ENCODE measurements around the gene SNX3.
"Not testable (repeated sequence)": the region's sequence is repeated elsewhere in the genome, so short reads cannot be mapped to it uniquely, and the experiment has no call there.

SNX3 gene

DNA sequence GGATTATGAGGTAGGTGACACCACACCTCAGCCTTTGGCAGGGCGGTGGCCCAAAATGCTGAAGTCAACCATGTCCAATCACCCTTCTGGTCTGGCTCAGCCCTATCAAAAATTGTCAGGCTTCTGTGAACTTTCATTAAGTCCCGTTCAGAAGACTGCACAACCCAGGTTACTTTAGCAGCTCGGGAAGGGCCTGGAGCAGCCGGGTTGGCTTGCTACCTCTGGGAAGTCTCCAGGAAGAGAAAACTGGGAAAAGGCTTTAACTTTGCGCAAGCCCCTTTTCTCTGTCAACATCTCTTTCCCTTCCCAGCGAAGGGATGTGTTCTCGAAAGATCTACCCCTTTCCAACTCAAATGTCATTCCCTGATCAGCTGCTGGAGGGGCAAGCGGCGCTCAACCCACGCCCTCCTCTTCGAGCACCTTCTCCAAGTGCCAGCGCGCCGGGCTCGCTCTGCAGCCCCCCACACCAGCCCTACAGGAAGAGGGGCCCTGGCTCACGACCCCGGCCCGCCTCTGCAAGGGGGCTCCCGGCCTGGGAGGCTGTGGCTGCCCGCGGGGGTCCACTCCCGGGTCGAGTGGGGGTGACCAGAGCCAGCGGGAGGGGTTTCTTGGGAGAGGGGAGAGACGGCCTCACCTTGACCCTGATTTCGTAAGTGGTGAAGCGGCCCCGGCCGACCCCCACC, 573 bp downstream of the SNX3 start:
- peak; percentile 31 for DNase-seq

GRCh38 chr6:108254433-108255410, 6.1 kb downstream of the SNX3 start:
- no peak for DNase-seq

GRCh38 chr6:108253241-108253640, 7.6 kb downstream of the SNX3 start:
- DNase-seq, result no peak

DNA sequence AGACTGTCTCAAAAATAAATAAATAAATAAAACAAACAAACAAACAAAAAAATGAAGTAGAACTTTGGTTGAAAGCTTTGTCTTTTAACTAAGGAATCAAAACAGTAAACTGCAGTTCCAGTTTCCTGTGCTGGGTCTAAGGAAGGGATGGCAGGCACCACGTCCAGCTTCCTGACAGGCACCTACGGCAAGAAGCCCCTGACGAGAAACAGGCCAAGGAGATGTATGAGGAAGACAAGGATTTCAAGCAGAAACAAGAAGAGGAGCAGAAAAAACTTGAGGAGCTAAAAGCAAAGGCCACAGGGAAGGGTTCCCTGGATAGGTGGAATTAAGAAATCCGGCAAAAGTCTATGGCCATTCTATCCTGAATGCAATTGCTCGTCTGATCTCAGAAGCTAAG, 8.8 kb downstream of the SNX3 start:
- no peak for DNase-seq

- no peak for DNase-seq
Observed at GRCh38 chr6:108251252-108251651, 9.6 kb downstream of the SNX3 start.

GRCh38 chr6:108250240-108250866, 10.5 kb downstream of the SNX3 start:
- peak; percentile 13 for DNase-seq

DNA sequence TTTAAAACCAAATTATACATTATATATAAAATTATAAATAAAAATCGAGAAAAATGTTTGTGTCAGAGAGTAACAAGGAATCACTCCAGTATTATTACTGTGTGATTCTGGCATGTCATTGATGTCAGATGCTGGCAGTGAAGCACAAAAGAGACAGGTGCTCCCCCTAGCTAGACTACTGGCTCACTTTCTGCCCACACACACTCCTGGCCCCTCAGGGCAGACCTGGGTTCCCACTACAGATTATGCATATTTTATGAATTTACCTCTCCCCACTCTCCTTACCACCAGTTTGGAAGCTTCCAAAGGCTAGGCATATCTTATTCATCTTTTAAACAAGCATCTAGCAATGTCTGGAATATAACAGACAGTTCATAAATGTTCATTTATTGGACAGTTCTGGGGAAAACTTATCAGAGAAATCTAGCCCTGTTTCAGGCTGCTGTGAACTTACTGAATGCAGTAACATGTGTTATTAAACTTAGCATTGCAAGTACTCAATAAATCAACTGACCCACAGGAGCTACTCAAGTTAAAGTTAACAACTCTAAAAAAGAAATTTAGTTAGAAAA, 12.8 kb downstream of the SNX3 start:
- no peak for DNase-seq

- not testable (repeated sequence) for DNase-seq
Observed at GRCh38 chr6:108245095-108245494, 15.7 kb downstream of the SNX3 start.

DNA sequence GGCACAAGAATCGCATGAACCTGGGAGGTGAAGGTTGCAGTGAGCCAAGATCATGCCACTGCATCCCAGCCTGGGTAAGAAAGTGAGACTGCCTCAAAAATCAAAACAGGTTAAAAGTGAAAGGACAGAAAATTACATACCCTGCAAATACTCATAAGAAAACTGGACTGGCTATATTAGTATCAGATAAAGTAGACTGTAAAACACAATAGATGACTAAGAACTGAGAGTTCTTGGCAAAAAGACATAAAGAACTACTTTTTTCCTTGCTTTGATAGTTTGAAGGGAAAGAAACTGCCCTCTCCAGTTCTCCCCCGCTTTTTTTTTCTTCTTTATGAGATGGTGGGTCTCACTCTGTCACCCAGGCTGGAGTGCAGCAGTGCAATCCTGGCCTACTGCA, 17.0 kb downstream of the SNX3 start:
- no peak for DNase-seq

- DNase-seq, result no peak
Observed at GRCh38 chr6:108242721-108243120, 18.1 kb downstream of the SNX3 start.

DNA sequence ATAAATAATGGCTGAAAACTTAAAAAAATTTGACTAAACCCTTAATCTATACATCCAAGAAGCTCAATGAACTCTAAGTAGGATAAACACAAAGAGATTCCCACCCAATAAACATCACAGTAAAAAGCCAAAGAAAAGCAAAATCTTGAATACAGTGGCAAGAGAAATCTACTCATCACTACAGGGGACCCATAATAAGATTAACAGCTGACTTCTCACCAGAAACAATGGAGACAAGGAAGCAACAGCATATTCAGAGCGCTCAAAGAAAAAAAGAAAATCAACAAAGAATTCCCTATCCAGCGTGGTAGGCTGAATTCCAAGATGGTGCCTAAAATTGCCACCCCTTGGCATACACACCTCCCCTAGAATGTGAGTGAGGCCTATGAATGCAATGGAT, 18.6 kb downstream of the SNX3 start:
- no peak for DNase-seq

- no peak for DNase-seq
Observed at GRCh38 chr6:108238322-108238721, 22.5 kb downstream of the SNX3 start.

GRCh38 chr6:108236791-108237190, 24.0 kb downstream of the SNX3 start:
- no peak for DNase-seq

DNA sequence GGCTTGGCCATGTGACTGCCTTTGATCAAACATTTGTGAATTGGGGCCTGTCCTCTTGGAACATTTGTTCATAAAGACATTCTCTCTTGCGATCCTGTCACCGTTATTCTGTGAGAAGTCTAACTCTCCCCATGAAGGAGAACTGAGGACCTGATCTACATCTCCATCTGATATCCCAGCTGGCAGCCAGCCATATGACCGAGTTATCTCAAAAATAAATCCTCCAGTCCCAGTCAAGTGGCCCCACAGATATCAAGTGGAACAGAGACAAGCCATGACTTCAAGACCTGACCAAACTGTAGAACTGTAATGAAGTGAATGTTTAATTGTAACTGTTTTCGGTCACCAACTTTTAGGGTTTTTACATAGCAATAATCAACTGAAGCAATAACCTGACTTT, 25.7 kb downstream of the SNX3 start:
- no peak for DNase-seq

GRCh38 chr6:108228416-108228815, 32.4 kb downstream of the SNX3 start:
- DNase-seq, result no peak

- DNase-seq, result no peak
Observed at GRCh38 chr6:108227290-108227689, 33.5 kb downstream of the SNX3 start.

DNA sequence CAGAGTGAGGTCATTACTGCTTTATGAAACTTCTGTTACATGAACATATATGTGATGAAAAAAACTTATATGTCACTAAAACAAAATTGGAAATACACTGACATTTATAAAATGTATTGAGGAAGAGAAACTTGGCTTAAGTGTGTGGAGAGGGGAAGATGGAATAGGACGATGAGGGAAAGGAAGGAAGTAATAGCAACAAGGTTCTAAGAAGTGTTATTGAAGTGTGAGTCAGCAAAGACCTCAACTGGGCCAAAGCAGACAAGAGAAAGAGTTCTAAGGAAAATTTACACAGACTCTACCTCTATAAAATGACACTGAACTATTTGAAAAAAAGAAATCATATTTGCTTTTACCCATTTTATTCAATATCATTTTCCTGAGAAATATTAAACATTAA, 38.3 kb downstream of the SNX3 start:
- no peak for DNase-seq

DNA sequence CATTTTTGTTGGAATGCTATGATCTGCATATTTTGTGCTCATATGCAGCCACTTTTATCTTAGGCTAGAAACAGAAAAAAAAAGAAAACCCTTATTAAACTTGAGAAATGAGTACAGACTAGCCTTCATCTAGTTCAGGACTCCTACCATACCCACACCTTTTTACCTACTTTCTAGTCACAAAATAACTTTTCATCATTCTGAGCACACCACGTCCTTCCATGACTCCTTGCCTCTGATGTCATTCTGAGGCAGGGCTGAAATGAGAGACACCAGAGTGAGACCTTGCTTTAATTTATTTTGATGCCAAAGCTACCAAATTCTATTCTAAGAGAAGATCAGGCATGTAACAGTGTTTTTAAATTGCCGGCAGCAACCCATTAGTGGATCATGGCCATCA, 38.8 kb downstream of the SNX3 start:
- no peak for DNase-seq

DNA sequence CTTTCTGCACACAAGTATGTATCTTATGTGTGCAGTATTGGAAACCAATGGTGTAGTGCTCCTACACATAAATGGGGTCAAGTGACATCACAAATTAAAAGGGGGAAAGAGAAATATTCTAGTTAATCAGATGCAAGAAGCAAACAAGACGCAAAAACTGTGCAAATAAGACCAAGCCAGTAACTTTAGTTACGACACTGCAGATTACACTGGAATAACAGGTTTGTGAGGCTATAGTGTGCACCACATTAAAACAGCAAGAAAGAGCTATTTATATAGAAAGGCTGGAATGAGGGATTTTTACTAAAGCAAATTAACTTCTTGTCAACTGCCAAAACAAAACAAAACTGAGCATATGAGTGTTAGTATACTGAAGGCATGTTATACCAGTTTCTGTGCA, 49.2 kb downstream of the SNX3 start:
- no peak for DNase-seq

DNA sequence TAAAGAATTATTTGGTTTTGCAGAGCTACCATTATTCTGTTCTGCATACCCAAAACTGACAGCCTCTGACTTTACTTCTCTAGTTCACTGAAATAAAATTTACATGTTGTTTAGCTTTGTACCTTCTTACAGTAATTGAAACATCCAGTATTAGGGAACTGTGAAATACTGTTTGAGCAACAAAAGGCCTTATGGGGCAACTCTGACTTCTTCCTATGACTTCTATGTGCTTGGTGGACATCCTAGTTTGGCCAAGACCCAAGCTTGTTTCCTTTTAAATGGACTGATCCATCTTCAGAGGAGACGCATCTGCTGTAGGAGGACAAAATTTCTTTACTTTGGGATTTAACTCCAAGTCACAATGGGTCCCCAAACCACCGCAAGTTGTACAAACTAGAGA, 50.3 kb downstream of the SNX3 start:
- DNase-seq, result no peak

- DNase-seq, result no peak
Observed at GRCh38 chr6:108209738-108210137, 51.1 kb downstream of the SNX3 start.

DNA sequence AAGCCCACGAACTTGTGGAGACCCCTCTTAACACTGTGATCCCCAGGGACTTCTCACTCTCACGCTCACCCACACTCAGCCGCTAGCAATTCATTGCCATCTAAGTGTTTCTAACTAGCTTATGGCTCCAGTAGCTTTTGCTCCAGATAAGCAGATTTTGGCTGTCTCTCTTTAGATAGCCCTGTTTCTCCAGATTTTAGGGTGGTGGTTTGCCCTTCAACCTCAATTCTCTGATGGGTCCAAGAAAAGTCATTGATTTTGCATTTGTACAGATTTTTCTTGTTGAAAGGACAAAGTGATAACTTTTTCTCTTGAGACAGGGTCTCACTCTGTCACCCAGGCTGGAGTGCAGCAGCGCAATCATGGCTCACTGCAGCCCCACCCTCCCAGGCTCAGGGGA, 53.8 kb downstream of the SNX3 start:
- no peak for DNase-seq

All from HCEC 1CT (cell line).